WTC11 (cell line): ENCODE results near the gene AGL. TPM values are rescaled to one million over a fixed set of nuclear protein-coding genes. Genes with fewer than 3 reads are reported as not detected.

ENCODE experiments used
- ATAC-seq: fragments of 200-7000 bp; cut with Tn5 transposase; 2 replicates; pipeline ENCODE4 v1.10.0; 2021; ENCODE audit warnings: mild to moderate bottlenecking, moderate library complexity
- CTCF ChIA-PET: fragments of 300-600 bp; sonication (Branson Sonifier 250); formaldehyde crosslinking; loops from one replicate; lab custom pipeline; 2021; ENCODE audit warnings: antibody characterized with exemption; lab: Charles Lee
- POLR2A ChIA-PET: fragments of 350-600 bp; sonication (Branson Sonifier 250); formaldehyde crosslinking; loops from one replicate; lab custom pipeline; 2021; ENCODE audit warnings: antibody characterized with exemption; lab: Charles Lee
- DNase-seq: peaks from one replicate; pipeline ENCODE4 v3.0.0; 2021; ENCODE audit warnings: low spot score
- H3K27ac Mint-ChIP-seq: 2 replicates; pipeline ENCODE4 v1.8.0; 2021; ENCODE audit warnings: mixed read lengths
- H3K27me3 Mint-ChIP-seq: 2 replicates; pipeline ENCODE4 v1.8.0; 2021; ENCODE audit warnings: low read depth, mild to moderate bottlenecking, moderate library complexity, mixed read lengths
- H3K36me3 Mint-ChIP-seq: 2 replicates; pipeline ENCODE4 v1.8.0; 2021; ENCODE audit warnings: mixed read lengths
- H3K4me1 Mint-ChIP-seq: 2 replicates; pipeline ENCODE4 v1.8.0; 2022; ENCODE audit warnings: mixed read lengths
- H3K4me3 Mint-ChIP-seq: 2 replicates; pipeline ENCODE4 v1.8.0; 2021; ENCODE audit warnings: mild to moderate bottlenecking, moderate library complexity, mixed read lengths
- H3K9me3 Mint-ChIP-seq: 2 replicates; pipeline ENCODE4 v1.8.0; 2021; ENCODE audit warnings: mixed read lengths
- AFF4 ChIP-seq: sonication (generic); formaldehyde crosslinking; IDR thresholded peaks from 2 replicates; pipeline ENCODE4 v1.8.1; 2023; ENCODE audit warnings: mild to moderate bottlenecking, missing genetic modification reagents, borderline replicate concordance
- CDX4 ChIP-seq: fragments of 250-450 bp; sonication (Bioruptor Pico); IDR thresholded peaks from 2 replicates; pipeline ENCODE4 v1.9.0; 2021; ENCODE audit warnings: moderate library complexity, mild to moderate bottlenecking, inconsistent platforms, borderline replicate concordance
- E2F1 ChIP-seq: sonication (generic); formaldehyde crosslinking; IDR thresholded peaks from 2 replicates; pipeline ENCODE4 v1.8.0; 2022; ENCODE audit warnings: mild to moderate bottlenecking, missing genetic modification reagents
- E2F5 ChIP-seq: sonication (generic); formaldehyde crosslinking; IDR thresholded peaks from 2 replicates; pipeline ENCODE4 v1.8.1; 2022; ENCODE audit warnings: mild to moderate bottlenecking, moderate library complexity, missing genetic modification reagents
- ETV6 ChIP-seq: sonication (generic); formaldehyde crosslinking; IDR thresholded peaks from 2 replicates; pipeline ENCODE4 v1.8.1; 2022; ENCODE audit warnings: mild to moderate bottlenecking, missing genetic modification reagents
- FOXK1 ChIP-seq: sonication (generic); formaldehyde crosslinking; IDR thresholded peaks from 2 replicates; pipeline ENCODE4 v1.8.0; 2022; ENCODE audit warnings: mild to moderate bottlenecking, moderate library complexity, missing genetic modification reagents
- GABPB1 ChIP-seq: sonication (generic); formaldehyde crosslinking; IDR thresholded peaks from 2 replicates; pipeline ENCODE4 v1.8.1; 2023; ENCODE audit warnings: mild to moderate bottlenecking, missing genetic modification reagents
- GTF2I ChIP-seq: fragments of 250-450 bp; sonication (Bioruptor Pico); conservative IDR thresholded peaks from 2 replicates; pipeline ENCODE4 v1.4.0; 2021; ENCODE audit warnings: mild to moderate bottlenecking
- HMGA2 ChIP-seq: fragments of 250-450 bp; sonication (Bioruptor Pico); IDR thresholded peaks from 2 replicates; pipeline ENCODE4 v1.4.0; 2021; ENCODE audit warnings: mild to moderate bottlenecking, moderate library complexity
- JAZF1 ChIP-seq: fragments of 250-450 bp; sonication (Bioruptor Pico); IDR thresholded peaks from 2 replicates; pipeline ENCODE4 v1.9.0; 2021; ENCODE audit warnings: moderate library complexity, mild to moderate bottlenecking, inconsistent platforms
- MLX ChIP-seq: sonication (generic); formaldehyde crosslinking; IDR thresholded peaks from 2 replicates; pipeline ENCODE4 v1.8.1; 2023; ENCODE audit warnings: mild to moderate bottlenecking, missing genetic modification reagents, moderate library complexity
- NR2C2 ChIP-seq: sonication (generic); formaldehyde crosslinking; IDR thresholded peaks from 2 replicates; pipeline ENCODE4 v1.8.0; 2022; ENCODE audit warnings: mild to moderate bottlenecking, missing genetic modification reagents
- PRRX2 ChIP-seq: fragments of 250-450 bp; sonication (Bioruptor Pico); IDR thresholded peaks from 2 replicates; pipeline ENCODE4 v1.8.0; 2021; ENCODE audit warnings: mild to moderate bottlenecking
- SMAD4 ChIP-seq: sonication (generic); formaldehyde crosslinking; IDR thresholded peaks from 2 replicates; pipeline ENCODE4 v1.8.0; 2022; ENCODE audit warnings: mild to moderate bottlenecking, missing genetic modification reagents
- TEAD4 ChIP-seq: sonication (generic); formaldehyde crosslinking; IDR thresholded peaks from 2 replicates; pipeline ENCODE4 v1.8.0; 2022; ENCODE audit warnings: mild to moderate bottlenecking, missing genetic modification reagents
- USF2 ChIP-seq: sonication (generic); formaldehyde crosslinking; IDR thresholded peaks from 2 replicates; pipeline ENCODE4 v1.8.1; 2023; ENCODE audit warnings: mild to moderate bottlenecking, missing genetic modification reagents, moderate library complexity
- ZNF219 ChIP-seq: sonication (generic); formaldehyde crosslinking; IDR thresholded peaks from 2 replicates; pipeline ENCODE4 v1.8.0; 2023; ENCODE audit warnings: missing genetic modification reagents, mild to moderate bottlenecking, borderline replicate concordance
- total RNA-seq: library from RNA; stranded (reverse); gene quantifications from 3 replicates; pipeline ENCODE4 v1.2.3, GENCODE V29; 2021
- TF ChIP-seq, protein P1 (sequence below): fragments of 250-450 bp; sonication (Bioruptor Pico); IDR thresholded peaks from 2 replicates; pipeline ENCODE4 v1.9.0; 2021; ENCODE audit warnings: mild to moderate bottlenecking
- TF ChIP-seq, protein P2 (sequence below): sonication (generic); formaldehyde crosslinking; IDR thresholded peaks from 2 replicates; pipeline ENCODE4 v1.8.0; 2022; ENCODE audit warnings: missing genetic modification reagents
- TF ChIP-seq, protein P3 (sequence below): sonication (generic); formaldehyde crosslinking; IDR thresholded peaks from 2 replicates; pipeline ENCODE4 v1.8.1; 2023; ENCODE audit warnings: mild to moderate bottlenecking, missing genetic modification reagents

Gene AGL
- total RNA-seq, 1 experiment from 2014 or later = 22.5 TPM

DNA sequence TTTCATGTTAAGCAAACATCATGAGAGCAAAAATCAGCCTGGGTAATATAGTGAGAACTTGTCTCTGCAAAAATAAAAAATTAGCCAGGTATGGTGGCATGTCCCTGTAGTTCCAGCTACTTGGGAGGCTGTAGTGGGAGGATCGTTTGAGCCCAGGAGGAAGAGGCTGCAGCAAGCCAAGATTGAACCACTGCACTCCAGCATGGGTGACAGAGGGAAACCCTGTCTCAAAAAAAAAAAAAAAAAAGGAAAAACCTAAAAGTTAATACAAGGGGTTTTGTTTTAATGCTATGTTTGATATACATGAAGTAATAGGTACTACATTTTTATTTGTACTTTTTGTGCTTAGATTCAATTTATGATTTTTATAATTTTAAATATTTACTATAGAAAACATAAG is 92.6 kb downstream of the AGL start (continued):
- no peak for TF ChIP-seq AFF4
- TF ChIP-seq FOXK1 (CRISPR knock-in tag) = no peak
- no peak for TF ChIP-seq E2F5 (CRISPR knock-in tag)
- no peak for TF ChIP-seq USF2
- TF ChIP-seq, protein P1, sequence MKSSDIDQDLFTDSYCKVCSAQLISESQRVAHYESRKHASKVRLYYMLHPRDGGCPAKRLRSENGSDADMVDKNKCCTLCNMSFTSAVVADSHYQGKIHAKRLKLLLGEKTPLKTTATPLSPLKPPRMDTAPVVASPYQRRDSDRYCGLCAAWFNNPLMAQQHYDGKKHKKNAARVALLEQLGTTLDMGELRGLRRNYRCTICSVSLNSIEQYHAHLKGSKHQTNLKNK = no peak
- no peak for TF ChIP-seq HMGA2 (CRISPR knock-in tag)
- TF ChIP-seq MLX (CRISPR knock-in tag) = no peak

DNA sequence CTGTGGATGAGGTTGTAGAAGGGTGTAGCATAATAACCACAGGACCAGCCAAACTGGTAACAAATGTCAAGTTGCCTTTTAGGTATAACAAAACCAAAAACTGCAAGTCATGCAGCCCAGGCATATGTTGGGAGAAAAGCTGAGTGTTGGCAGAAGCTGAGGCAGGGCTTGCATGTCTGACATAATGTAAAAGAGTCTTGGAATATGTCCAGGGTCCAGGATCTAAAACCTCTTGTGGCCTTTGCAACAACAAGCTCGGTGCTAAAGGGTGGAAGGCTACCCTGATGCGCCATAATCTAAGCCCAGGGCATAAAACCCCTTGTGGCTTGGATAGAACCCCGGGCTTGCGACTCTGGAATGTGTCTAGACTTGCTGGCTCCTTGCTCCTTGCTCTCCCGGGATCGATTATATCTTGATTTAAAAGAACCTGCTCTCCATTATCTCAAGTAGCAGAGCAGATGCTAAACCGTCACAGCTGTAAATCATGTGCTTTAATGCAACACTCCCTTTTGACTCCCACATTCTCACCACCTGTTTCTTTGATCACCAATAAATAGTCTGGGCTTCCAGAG is 93.1 kb downstream of the AGL start:
- Mint-ChIP-seq H3K27me3 (no peaks in the 10 kb centered on the region), H3K9me3 (no peaks in the 10 kb centered on the region), H3K4me1 (no peaks in the 10 kb centered on the region; the same call in 1 of the 2 replicates), H3K27ac (peak overlapping the region; percentile 4; the same call in 1 of the 2 replicates), H3K36me3 (no peaks in the 10 kb centered on the region), H3K4me3 (no peak overlapping the region)
- ATAC-seq = no peak
- ChIA-PET POLR2A (no interaction called here), CTCF (no interaction called here)
- DNase-seq = no peak
- no peak for TF ChIP-seq SMAD4 (CRISPR knock-in tag)
- TF ChIP-seq TEAD4 (CRISPR knock-in tag) = no peak
- TF ChIP-seq GABPB1 = no peak
- TF ChIP-seq PRRX2 (CRISPR knock-in tag) = no peak
- TF ChIP-seq GTF2I = no peak
- no peak for TF ChIP-seq ZNF219 (CRISPR knock-in tag)
- no peak for TF ChIP-seq CDX4 (CRISPR knock-in tag)
- TF ChIP-seq E2F1 (CRISPR knock-in tag) = no peak

- ATAC-seq = no peak
- H3K27ac Mint-ChIP-seq = no peak overlapping the region
- ChIA-PET POLR2A (no interaction called here), CTCF (no interaction called here)
- H3K36me3 Mint-ChIP-seq = no peaks in the 10 kb centered on the region
- H3K4me1 Mint-ChIP-seq = no peaks in the 10 kb centered on the region; the same call in 1 of the 2 replicates
- H3K27me3 Mint-ChIP-seq = no peaks in the 10 kb centered on the region
- TF ChIP-seq, protein P2, sequence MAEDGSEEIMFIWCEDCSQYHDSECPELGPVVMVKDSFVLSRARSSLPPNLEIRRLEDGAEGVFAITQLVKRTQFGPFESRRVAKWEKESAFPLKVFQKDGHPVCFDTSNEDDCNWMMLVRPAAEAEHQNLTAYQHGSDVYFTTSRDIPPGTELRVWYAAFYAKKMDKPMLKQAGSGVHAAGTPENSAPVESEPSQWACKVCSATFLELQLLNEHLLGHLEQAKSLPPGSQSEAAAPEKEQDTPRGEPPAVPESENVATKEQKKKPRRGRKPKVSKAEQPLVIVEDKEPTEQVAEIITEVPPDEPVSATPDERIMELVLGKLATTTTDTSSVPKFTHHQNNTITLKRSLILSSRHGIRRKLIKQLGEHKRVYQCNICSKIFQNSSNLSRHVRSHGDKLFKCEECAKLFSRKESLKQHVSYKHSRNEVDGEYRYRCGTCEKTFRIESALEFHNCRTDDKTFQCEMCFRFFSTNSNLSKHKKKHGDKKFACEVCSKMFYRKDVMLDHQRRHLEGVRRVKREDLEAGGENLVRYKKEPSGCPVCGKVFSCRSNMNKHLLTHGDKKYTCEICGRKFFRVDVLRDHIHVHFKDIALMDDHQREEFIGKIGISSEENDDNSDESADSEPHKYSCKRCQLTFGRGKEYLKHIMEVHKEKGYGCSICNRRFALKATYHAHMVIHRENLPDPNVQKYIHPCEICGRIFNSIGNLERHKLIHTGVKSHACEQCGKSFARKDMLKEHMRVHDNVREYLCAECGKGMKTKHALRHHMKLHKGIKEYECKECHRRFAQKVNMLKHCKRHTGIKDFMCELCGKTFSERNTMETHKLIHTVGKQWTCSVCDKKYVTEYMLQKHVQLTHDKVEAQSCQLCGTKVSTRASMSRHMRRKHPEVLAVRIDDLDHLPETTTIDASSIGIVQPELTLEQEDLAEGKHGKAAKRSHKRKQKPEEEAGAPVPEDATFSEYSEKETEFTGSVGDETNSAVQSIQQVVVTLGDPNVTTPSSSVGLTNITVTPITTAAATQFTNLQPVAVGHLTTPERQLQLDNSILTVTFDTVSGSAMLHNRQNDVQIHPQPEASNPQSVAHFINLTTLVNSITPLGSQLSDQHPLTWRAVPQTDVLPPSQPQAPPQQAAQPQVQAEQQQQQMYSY (CRISPR knock-in tag) = no peak
- TF ChIP-seq, protein P3, sequence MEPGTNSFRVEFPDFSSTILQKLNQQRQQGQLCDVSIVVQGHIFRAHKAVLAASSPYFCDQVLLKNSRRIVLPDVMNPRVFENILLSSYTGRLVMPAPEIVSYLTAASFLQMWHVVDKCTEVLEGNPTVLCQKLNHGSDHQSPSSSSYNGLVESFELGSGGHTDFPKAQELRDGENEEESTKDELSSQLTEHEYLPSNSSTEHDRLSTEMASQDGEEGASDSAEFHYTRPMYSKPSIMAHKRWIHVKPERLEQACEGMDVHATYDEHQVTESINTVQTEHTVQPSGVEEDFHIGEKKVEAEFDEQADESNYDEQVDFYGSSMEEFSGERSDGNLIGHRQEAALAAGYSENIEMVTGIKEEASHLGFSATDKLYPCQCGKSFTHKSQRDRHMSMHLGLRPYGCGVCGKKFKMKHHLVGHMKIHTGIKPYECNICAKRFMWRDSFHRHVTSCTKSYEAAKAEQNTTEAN (CRISPR knock-in tag) = no peak
- no peak for TF ChIP-seq JAZF1 (CRISPR knock-in tag)
- no peak for TF ChIP-seq NR2C2 (CRISPR knock-in tag)
- no peak for TF ChIP-seq ETV6 (CRISPR knock-in tag)
- TF ChIP-seq CDX4 (CRISPR knock-in tag) = no peak
- H3K4me3 Mint-ChIP-seq = no peak overlapping the region
- H3K9me3 Mint-ChIP-seq = no peaks in the 10 kb centered on the region
- DNase-seq = no peak
These were observed 94.0 kb downstream of the AGL start for GRCh38 chr1:99944192-99944591.
